Medulla oblongata (tissue), 1 donor: Measurements from ENCODE around the gene FOSL1.
"Not testable (repeated sequence)": the region's sequence is repeated elsewhere in the genome, so short reads cannot be mapped to it uniquely, and the experiment has no call there.

ENCODE experiments used
- DNase-seq: peaks from one replicate; pipeline ENCODE4 v3.0.0-alpha.2; 2015; ENCODE audit errors: extremely low spot score

Gene FOSL1

GRCh38 chr11:65896034-65896999 is 3.9 kb downstream of the FOSL1 start:
- DNase-seq, result no peak

GRCh38 chr11:65895482-65895981 is 4.7 kb downstream of the FOSL1 start:
- DNase-seq, result no peak

- DNase-seq, result no peak
These were observed 6.1 kb downstream of the FOSL1 start for GRCh38 chr11:65894034-65894591.

- DNase-seq, result no peak
These were observed 7.4 kb downstream of the FOSL1 start for GRCh38 chr11:65892661-65893317.

GRCh38 chr11:65892137-65892540 is 8.0 kb downstream of the FOSL1 start:
- not testable (repeated sequence) for DNase-seq

- DNase-seq, result no peak
These were observed 8.7 kb downstream of the FOSL1 start for GRCh38 chr11:65891219-65892136.

- DNase-seq, result peak; percentile 98
These were observed 9.6 kb downstream of the FOSL1 start, which contains the start of gene CCDC85B for GRCh38 chr11:65890324-65891218. Gene CCDC85B (plus strand): TSS chr11:65890673. CDS start chr11:65890784, 111 bp downstream.

- DNase-seq, result peak; percentile 99
These were observed 11.9 kb downstream of the FOSL1 start, which contains the start of gene FIBP for GRCh38 chr11:65888163-65888814. Gene FIBP (minus strand): TSS chr11:65888471. CDS start chr11:65888418, 53 bp downstream.

GRCh38 chr11:65887723-65888162 is 12.4 kb downstream of the FOSL1 start:
- DNase-seq, result no peak

GRCh38 chr11:65886826-65887722 is 13.1 kb downstream of the FOSL1 start:
- DNase-seq, result no peak

GRCh38 chr11:65885808-65886536 is 14.2 kb downstream of the FOSL1 start:
- no peak for DNase-seq

- no peak for DNase-seq
These were observed 15.0 kb downstream of the FOSL1 start for GRCh38 chr11:65885231-65885630.

- DNase-seq, result peak; percentile 86
These were observed 15.5 kb downstream of the FOSL1 start for GRCh38 chr11:65884716-65885092.

GRCh38 chr11:65883786-65884715 is 16.1 kb downstream of the FOSL1 start:
- DNase-seq, result no peak

- DNase-seq, result no peak
These were observed 17.0 kb downstream of the FOSL1 start for GRCh38 chr11:65883058-65883761.
